ENCODE measurements around the gene COL24A1.
"Not testable (repeated sequence)": the region's sequence is repeated elsewhere in the genome, so short reads cannot be mapped to it uniquely, and the experiment has no call there.

COL24A1 gene

GRCh38 chr1:86111590-86111989, 45.0 kb downstream of the COL24A1 start:
- H3K4me1 ChIP-seq (ENCODE audit: control insufficient read depth, insufficient read depth, low read length); H3K36me3 ChIP-seq (ENCODE audit: control insufficient read depth, insufficient read depth, low read length, severe bottlenecking); H3K27me3 ChIP-seq (replicated peaks; ENCODE audit: control insufficient read depth, insufficient read depth, low read length); H3K4me3 ChIP-seq (ENCODE audit: low read length); DNase-seq (ENCODE audit: low read depth); H3K9ac ChIP-seq (ENCODE audit: low read length); H3K9me3 ChIP-seq (ENCODE audit: control insufficient read depth, low read length): not testable (repeated sequence)

GRCh38 chr1:86110451-86111129, 46.0 kb downstream of the COL24A1 start:
- Histone ChIP-seq H3K36me3 (ENCODE audit: control insufficient read depth, insufficient read depth, low read length, severe bottlenecking) (no peaks in the 10 kb centered on the region), H3K4me1 (ENCODE audit: control insufficient read depth, insufficient read depth, low read length) (no peaks in the 10 kb centered on the region), H3K9ac (ENCODE audit: low read length) (no peak overlapping the region), H3K9me3 (ENCODE audit: control insufficient read depth, low read length) (no peaks in the 10 kb centered on the region), H3K27me3 (replicated peaks; ENCODE audit: control insufficient read depth, insufficient read depth, low read length) (no peaks in the 10 kb centered on the region), H3K4me3 (ENCODE audit: low read length) (no peak overlapping the region)
- DNase-seq (ENCODE audit: low read depth), result no peak

GRCh38 chr1:86105533-86105866, 51.1 kb downstream of the COL24A1 start:
- H3K4me1 ChIP-seq (ENCODE audit: control insufficient read depth, insufficient read depth, low read length), result no peaks in the 10 kb centered on the region
- no peaks in the 10 kb centered on the region for H3K36me3 ChIP-seq (ENCODE audit: control insufficient read depth, insufficient read depth, low read length, severe bottlenecking)
- H3K9ac ChIP-seq (ENCODE audit: low read length), result no peak overlapping the region
- H3K9me3 ChIP-seq (ENCODE audit: control insufficient read depth, low read length), result peaks cover 5% of the 10 kb centered on the region
- no peaks in the 10 kb centered on the region for H3K27me3 ChIP-seq (replicated peaks; ENCODE audit: control insufficient read depth, insufficient read depth, low read length)
- H3K4me3 ChIP-seq (ENCODE audit: low read length), result no peak overlapping the region
- DNase-seq (ENCODE audit: low read depth), result no peak

- no peaks in the 10 kb centered on the region for H3K36me3 ChIP-seq (ENCODE audit: control insufficient read depth, insufficient read depth, low read length, severe bottlenecking)
- no peaks in the 10 kb centered on the region for H3K27me3 ChIP-seq (replicated peaks; ENCODE audit: control insufficient read depth, insufficient read depth, low read length)
- no peak overlapping the region for H3K9ac ChIP-seq (ENCODE audit: low read length)
- peaks cover 5% of the 10 kb centered on the region for H3K9me3 ChIP-seq (ENCODE audit: control insufficient read depth, low read length)
- H3K4me3 ChIP-seq (ENCODE audit: low read length), result no peak overlapping the region
- DNase-seq (ENCODE audit: low read depth), result no peak
- H3K4me1 ChIP-seq (ENCODE audit: control insufficient read depth, insufficient read depth, low read length), result no peaks in the 10 kb centered on the region
Measured at GRCh38 chr1:86104606-86105532, 51.7 kb downstream of the COL24A1 start.

- H3K4me3 ChIP-seq (ENCODE audit: low read length), result no peak overlapping the region
- DNase-seq (ENCODE audit: low read depth), result peak; percentile 18
- no peaks in the 10 kb centered on the region for H3K36me3 ChIP-seq (ENCODE audit: control insufficient read depth, insufficient read depth, low read length, severe bottlenecking)
- no peaks in the 10 kb centered on the region for H3K27me3 ChIP-seq (replicated peaks; ENCODE audit: control insufficient read depth, insufficient read depth, low read length)
- H3K9me3 ChIP-seq (ENCODE audit: control insufficient read depth, low read length), result peaks cover 5% of the 10 kb centered on the region
- H3K9ac ChIP-seq (ENCODE audit: low read length), result no peak overlapping the region
- no peaks in the 10 kb centered on the region for H3K4me1 ChIP-seq (ENCODE audit: control insufficient read depth, insufficient read depth, low read length)
Measured at GRCh38 chr1:86101616-86102015, 55.0 kb downstream of the COL24A1 start.

- DNase-seq (ENCODE audit: low read depth), result no peak
- Histone ChIP-seq H3K27me3 (replicated peaks; ENCODE audit: control insufficient read depth, insufficient read depth, low read length) (no peaks in the 10 kb centered on the region), H3K9me3 (ENCODE audit: control insufficient read depth, low read length) (peaks cover 5% of the 10 kb centered on the region), H3K4me1 (ENCODE audit: control insufficient read depth, insufficient read depth, low read length) (no peaks in the 10 kb centered on the region), H3K9ac (ENCODE audit: low read length) (no peak overlapping the region), H3K36me3 (ENCODE audit: control insufficient read depth, insufficient read depth, low read length, severe bottlenecking) (no peaks in the 10 kb centered on the region), H3K4me3 (ENCODE audit: low read length) (no peak overlapping the region)
Measured at GRCh38 chr1:86100401-86100800, 56.2 kb downstream of the COL24A1 start.

- DNase-seq (ENCODE audit: low read depth), result no peak
- H3K9ac ChIP-seq (ENCODE audit: low read length), result no peak overlapping the region
- no peaks in the 10 kb centered on the region for H3K4me1 ChIP-seq (ENCODE audit: control insufficient read depth, insufficient read depth, low read length)
- no peaks in the 10 kb centered on the region for H3K36me3 ChIP-seq (ENCODE audit: control insufficient read depth, insufficient read depth, low read length, severe bottlenecking)
- no peaks in the 10 kb centered on the region for H3K9me3 ChIP-seq (ENCODE audit: control insufficient read depth, low read length)
- no peak overlapping the region for H3K4me3 ChIP-seq (ENCODE audit: low read length)
- no peaks in the 10 kb centered on the region for H3K27me3 ChIP-seq (replicated peaks; ENCODE audit: control insufficient read depth, insufficient read depth, low read length)
Measured at GRCh38 chr1:86089765-86090164, 66.8 kb downstream of the COL24A1 start.

- H3K9me3 ChIP-seq (ENCODE audit: control insufficient read depth, low read length), result no peaks in the 10 kb centered on the region
- no peaks in the 10 kb centered on the region for H3K36me3 ChIP-seq (ENCODE audit: control insufficient read depth, insufficient read depth, low read length, severe bottlenecking)
- H3K4me1 ChIP-seq (ENCODE audit: control insufficient read depth, insufficient read depth, low read length), result no peaks in the 10 kb centered on the region
- no peak overlapping the region for H3K4me3 ChIP-seq (ENCODE audit: low read length)
- H3K27me3 ChIP-seq (replicated peaks; ENCODE audit: control insufficient read depth, insufficient read depth, low read length), result no peaks in the 10 kb centered on the region
- no peak for DNase-seq (ENCODE audit: low read depth)
- no peak overlapping the region for H3K9ac ChIP-seq (ENCODE audit: low read length)
Measured at GRCh38 chr1:86085741-86086409, 70.7 kb downstream of the COL24A1 start.

GRCh38 chr1:86084998-86085397, 71.6 kb downstream of the COL24A1 start:
- peak; percentile 51 for DNase-seq (ENCODE audit: low read depth)
- Histone ChIP-seq H3K9me3 (ENCODE audit: control insufficient read depth, low read length) (no peaks in the 10 kb centered on the region), H3K36me3 (ENCODE audit: control insufficient read depth, insufficient read depth, low read length, severe bottlenecking) (no peaks in the 10 kb centered on the region), H3K4me3 (ENCODE audit: low read length) (no peak overlapping the region), H3K4me1 (ENCODE audit: control insufficient read depth, insufficient read depth, low read length) (no peaks in the 10 kb centered on the region), H3K27me3 (replicated peaks; ENCODE audit: control insufficient read depth, insufficient read depth, low read length) (no peaks in the 10 kb centered on the region), H3K9ac (ENCODE audit: low read length) (no peak overlapping the region)

- H3K9ac ChIP-seq (ENCODE audit: low read length), result no peak overlapping the region
- H3K4me1 ChIP-seq (ENCODE audit: control insufficient read depth, insufficient read depth, low read length), result no peaks in the 10 kb centered on the region
- H3K27me3 ChIP-seq (replicated peaks; ENCODE audit: control insufficient read depth, insufficient read depth, low read length), result no peaks in the 10 kb centered on the region
- peaks cover 3% of the 10 kb centered on the region for H3K9me3 ChIP-seq (ENCODE audit: control insufficient read depth, low read length)
- H3K36me3 ChIP-seq (ENCODE audit: control insufficient read depth, insufficient read depth, low read length, severe bottlenecking), result no peaks in the 10 kb centered on the region
- no peak for DNase-seq (ENCODE audit: low read depth)
- H3K4me3 ChIP-seq (ENCODE audit: low read length), result no peak overlapping the region
Measured at GRCh38 chr1:86082183-86082582, 74.4 kb downstream of the COL24A1 start.

- not testable (repeated sequence) for DNase-seq (ENCODE audit: low read depth); H3K9ac ChIP-seq (ENCODE audit: low read length); H3K9me3 ChIP-seq (ENCODE audit: control insufficient read depth, low read length); H3K36me3 ChIP-seq (ENCODE audit: control insufficient read depth, insufficient read depth, low read length, severe bottlenecking); H3K4me3 ChIP-seq (ENCODE audit: low read length); H3K27me3 ChIP-seq (replicated peaks; ENCODE audit: control insufficient read depth, insufficient read depth, low read length)
- peaks cover 21% of the 10 kb centered on the region for H3K4me1 ChIP-seq (ENCODE audit: control insufficient read depth, insufficient read depth, low read length)
Measured at GRCh38 chr1:86072474-86072873, 84.1 kb downstream of the COL24A1 start.
